PC-3 (cell line): ENCODE measurements around the gene ST14. TPM values are rescaled to one million over a fixed set of nuclear protein-coding genes. Genes with fewer than 3 reads are reported as not detected.

Source experiments
- ATAC-seq: fragments of 200-7000 bp; cut with Tn5 transposase; 2 replicates; pipeline ENCODE4 v1.9.1; 2020; ENCODE audit warnings: mild to moderate bottlenecking, moderate library complexity
- BruUV-seq: library from RNA; stranded (reverse); fragments of 400-500 nt; replicated peaks from 2 replicates; lab custom pipeline; 2021; lab: Mats Ljungman, UMichigan
- CTCF ChIA-PET: fragments of 300-600 bp; sonication (Branson Sonifier 250); formaldehyde crosslinking; loops from one replicate; lab custom pipeline; 2022; ENCODE audit warnings: antibody characterized with exemption; lab: Charles Lee
- POLR2A ChIA-PET: fragments of 300-600 bp; sonication (Branson Sonifier 250); formaldehyde crosslinking; loops from one replicate; lab custom pipeline; 2022; ENCODE audit warnings: antibody characterized with exemption; ENCODE audit not compliant: unreplicated experiment; lab: Charles Lee
- DNase-seq: peaks from one replicate; pipeline ENCODE4 v3.0.0-alpha.2; 2015
- H2AFZ ChIP-seq: fragments of 300-600 bp; sonication (generic); 2 replicates; pipeline ENCODE4 v1.6.0; 2016; ENCODE audit warnings: antibody characterized with exemption, low read length
- H3F3A ChIP-seq: fragments of 300-600 bp; sonication (generic); one replicate; pipeline ENCODE4 v1.6.0; 2017; ENCODE audit warnings: antibody characterized with exemption, low read length, control low read depth, mild to moderate bottlenecking; ENCODE audit not compliant: unreplicated experiment
- H3K27ac ChIP-seq: fragments of 300-600 bp; sonication (generic); 2 replicates; pipeline ENCODE4 v1.5.1; 2016; ENCODE audit warnings: mild to moderate bottlenecking, low read length
- H3K27me3 ChIP-seq: fragments of 300-600 bp; sonication (generic); 2 replicates; pipeline ENCODE4 v1.6.1; 2016; ENCODE audit warnings: low read length, mixed read lengths
- H3K36me3 ChIP-seq: fragments of 300-600 bp; sonication (generic); 2 replicates; pipeline ENCODE4 v1.6.1; 2016; ENCODE audit warnings: low read depth, mixed run types, low read length, mixed read lengths
- H3K4me1 ChIP-seq: fragments of 300-600 bp; sonication (generic); 2 replicates; pipeline ENCODE4 v1.5.1; 2016; ENCODE audit warnings: low read length; ENCODE audit not compliant: insufficient read depth
- H3K4me2 ChIP-seq: fragments of 300-600 bp; sonication (generic); 2 replicates; pipeline ENCODE4 v1.6.0; 2016; ENCODE audit warnings: low read length
- H3K4me3 ChIP-seq: fragments of 300-600 bp; sonication (generic); 2 replicates; pipeline ENCODE4 v1.5.1; 2016; ENCODE audit warnings: mild to moderate bottlenecking, low read length, mixed read lengths
- H3K79me2 ChIP-seq: fragments of 300-600 bp; sonication (generic); 2 replicates; pipeline ENCODE4 v1.6.1; 2017; ENCODE audit warnings: low read length, mixed read lengths
- H3K9ac ChIP-seq: fragments of 300-600 bp; sonication (generic); 2 replicates; pipeline ENCODE4 v1.6.0; 2016; ENCODE audit warnings: mild to moderate bottlenecking, low read length
- H3K9me2 ChIP-seq: fragments of 300-600 bp; sonication (generic); replicated peaks from 2 replicates; pipeline ENCODE4 v1.6.1; 2016; ENCODE audit warnings: mixed run types, low read length, mixed read lengths
- H3K9me3 ChIP-seq: fragments of 300-600 bp; sonication (generic); 2 replicates; pipeline ENCODE4 v1.6.1; 2016; ENCODE audit warnings: low read length, mixed read lengths
- H4K20me1 ChIP-seq: fragments of 300-600 bp; sonication (generic); 2 replicates; pipeline ENCODE4 v1.6.1; 2016; ENCODE audit warnings: low read length, mixed read lengths
- CTCF ChIP-seq: fragments of 300-600 bp; sonication (generic); conservative IDR thresholded peaks from 2 replicates; pipeline ENCODE4 v1.5.1; 2017; ENCODE audit warnings: antibody characterized with exemption, low read depth, mild to moderate bottlenecking, low read length
- EZH2 ChIP-seq: fragments of 300-600 bp; sonication (generic); IDR thresholded peaks from one replicate; pipeline ENCODE4 v1.6.1; 2017; ENCODE audit warnings: antibody characterized with exemption, mild to moderate bottlenecking, low read length; ENCODE audit not compliant: unreplicated experiment
- EZH2phosphoT487 ChIP-seq: fragments of 300-600 bp; sonication (generic); IDR thresholded peaks from 2 replicates; pipeline ENCODE4 v1.6.1; 2018; ENCODE audit warnings: mild to moderate bottlenecking, antibody characterized with exemption, low read length, borderline replicate concordance
- intact Hi-C: fragments of 100-400 bp; cut with micrococcal nuclease; formaldehyde crosslinking; loops from 2 replicates; pipeline ENCODE4 v1.9.0; 2023
- total RNA-seq: library from RNA; depleted of rRNA; stranded (reverse); fragments of >200 nt; gene quantifications from 2 replicates; pipeline ENCODE4 v1.2.3, GENCODE V29; 2014

ST14 gene
- total RNA-seq, 1 experiment from 2014 or later = 231 TPM

GRCh38 chr11:130167146-130167545 lies 7.6 kb downstream of the ST14 start:
- Histone ChIP-seq H3K9me3 (no peaks in the 10 kb centered on the region), H3K79me2 (peaks cover 94% of the 10 kb centered on the region), H3K27me3 (no peaks in the 10 kb centered on the region), H2AFZ (no peak overlapping the region), H3K4me2 (peak overlapping the region; percentile 34), H3F3A (peaks cover 6% of the 10 kb centered on the region), H4K20me1 (peaks cover 64% of the 10 kb centered on the region), H3K27ac (peak overlapping the region; percentile 83), H3K4me1 (peaks cover 61% of the 10 kb centered on the region), H3K9me2 (no peaks in the 10 kb centered on the region), H3K4me3 (no peak overlapping the region), H3K9ac (peak overlapping the region; percentile 25), H3K36me3 (peaks cover 10% of the 10 kb centered on the region; the same call in 1 of the 2 replicates)
- POLR2A ChIA-PET = no interaction called here
- no TSS peak for BruUV-seq
- DNase-seq (no peak), ATAC-seq (no peak)
- no peak for TF ChIP-seq EZH2
- no peak for TF ChIP-seq EZH2phosphoT487
- TF ChIP-seq CTCF = no peak
- intact Hi-C loops = no loop called here
- CTCF ChIA-PET = no interaction called here

DNA sequence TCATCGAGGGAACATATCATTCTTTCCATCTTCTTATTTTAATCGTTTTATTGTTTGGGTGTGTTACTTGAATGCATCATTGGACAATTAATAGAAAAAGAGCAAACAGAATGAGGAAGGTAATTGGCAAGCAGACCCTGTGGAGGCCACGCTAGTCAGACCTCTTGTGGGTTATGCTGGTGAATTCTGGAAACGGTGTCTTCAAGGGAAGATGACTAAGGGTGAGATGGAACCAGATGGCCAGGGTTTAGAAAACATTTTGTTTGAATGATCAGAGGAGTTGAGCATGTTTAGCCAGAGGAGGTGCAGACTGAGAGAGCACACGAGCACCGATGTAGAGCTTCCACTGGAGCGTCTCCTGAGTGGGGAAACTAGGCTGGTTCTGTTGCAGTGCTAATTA lies 8.5 kb downstream of the ST14 start:
- TF ChIP-seq EZH2 (no peak), EZH2phosphoT487 (no peak), CTCF (no peak)
- H4K20me1 ChIP-seq = peaks cover 54% of the 10 kb centered on the region
- peaks cover 6% of the 10 kb centered on the region for H3F3A ChIP-seq
- peak; percentile 61 for ATAC-seq
- H3K9me3 ChIP-seq = no peaks in the 10 kb centered on the region
- no peak overlapping the region for H2AFZ ChIP-seq
- peaks cover 7% of the 10 kb centered on the region for H3K36me3 ChIP-seq
- POLR2A ChIA-PET = no interaction called here
- H3K4me1 ChIP-seq = peaks cover 51% of the 10 kb centered on the region
- H3K79me2 ChIP-seq = peaks cover 93% of the 10 kb centered on the region
- CTCF ChIA-PET = no interaction called here
- H3K27ac ChIP-seq = peak overlapping the region; percentile 83
- BruUV-seq = no TSS peak
- H3K4me3 ChIP-seq = no peak overlapping the region
- peak; percentile 93 for DNase-seq
- H3K9me2 ChIP-seq = no peaks in the 10 kb centered on the region
- peak overlapping the region; percentile 41 for H3K4me2 ChIP-seq
- H3K27me3 ChIP-seq = no peaks in the 10 kb centered on the region
- H3K9ac ChIP-seq = no peak overlapping the region
- intact Hi-C loops = no loop called here

GRCh38 chr11:130170345-130170744 lies 10.8 kb downstream of the ST14 start:
- Histone ChIP-seq H3K4me2 (no peak overlapping the region), H4K20me1 (peaks cover 37% of the 10 kb centered on the region), H3K4me1 (peaks cover 35% of the 10 kb centered on the region), H3K27me3 (no peaks in the 10 kb centered on the region), H2AFZ (no peak overlapping the region), H3K9me2 (no peaks in the 10 kb centered on the region), H3K9me3 (no peaks in the 10 kb centered on the region), H3K27ac (no peak overlapping the region), H3K36me3 (peaks cover 17% of the 10 kb centered on the region), H3K79me2 (peaks cover 94% of the 10 kb centered on the region), H3K9ac (no peak overlapping the region), H3F3A (peaks cover 6% of the 10 kb centered on the region), H3K4me3 (no peak overlapping the region)
- TF ChIP-seq EZH2 (no peak), CTCF (no peak), EZH2phosphoT487 (no peak)
- intact Hi-C loops = no loop called here
- DNase-seq (no peak), ATAC-seq (no peak)
- CTCF ChIA-PET = no interaction called here
- no TSS peak for BruUV-seq
- POLR2A ChIA-PET = no interaction called here
